SK-N-SH treated with all-trans-retinoic acid at 6 μM for 48 hours (cell line): Measurements from ENCODE around the gene PITPNC1.

ENCODE experiments used
- ARNTL ChIP-seq: fragments of 450-650 bp; formaldehyde crosslinking; IDR thresholded peaks from 2 replicates; pipeline ENCODE4 v1.5.0; 2020; ENCODE audit warnings: low read depth, mild to moderate bottlenecking, moderate library complexity, borderline replicate concordance
- BACH2 ChIP-seq: fragments of 250-450 bp; sonication (Bioruptor Pico); IDR thresholded peaks from 2 replicates; pipeline ENCODE4 v1.9.0; 2021; ENCODE audit warnings: mild to moderate bottlenecking, borderline replicate concordance
- PATZ1 ChIP-seq: fragments of 250-450 bp; sonication (Bioruptor Pico); IDR thresholded peaks from 2 replicates; pipeline ENCODE4 v1.8.0; 2020; ENCODE audit warnings: mild to moderate bottlenecking, moderate library complexity, borderline replicate concordance
- RARB ChIP-seq: fragments of 250-450 bp; sonication (Bioruptor Pico); IDR thresholded peaks from 2 replicates; pipeline ENCODE4 v1.8.0; 2021; ENCODE audit warnings: mild to moderate bottlenecking, moderate library complexity
- TCF4 ChIP-seq: fragments of 250-450 bp; sonication (Bioruptor Pico); IDR thresholded peaks from 2 replicates; pipeline ENCODE4 v1.8.0; 2021; ENCODE audit warnings: mild to moderate bottlenecking, moderate library complexity, borderline replicate concordance
- ZNF70 ChIP-seq: fragments of 450-650 bp; formaldehyde crosslinking; IDR thresholded peaks from 2 replicates; pipeline ENCODE4 v1.5.0; 2020; ENCODE audit warnings: mild to moderate bottlenecking, moderate library complexity
- ZNF8 ChIP-seq: fragments of 450-650 bp; formaldehyde crosslinking; IDR thresholded peaks from 2 replicates; pipeline ENCODE4 v1.5.0; 2020; ENCODE audit warnings: mild to moderate bottlenecking, moderate library complexity

DNA sequence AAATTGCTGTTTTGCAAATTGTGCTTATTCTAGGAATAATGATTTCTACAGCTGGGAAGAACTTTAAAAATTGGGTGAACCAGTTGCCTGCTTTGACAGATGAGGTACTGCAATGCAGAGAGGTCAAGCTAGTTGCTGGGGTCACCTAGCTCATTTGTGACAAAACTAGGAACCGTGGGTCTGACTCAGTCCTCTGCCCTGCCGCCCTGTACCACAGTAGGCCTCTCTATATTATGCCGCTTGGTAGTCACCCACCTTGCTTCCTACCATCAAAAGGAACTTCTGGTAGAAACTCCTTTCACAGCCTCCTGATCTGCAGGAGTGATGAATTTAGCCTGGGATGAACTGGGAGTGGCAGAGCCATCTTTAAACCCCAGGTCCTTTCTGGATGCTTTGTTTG is 105.7 kb downstream of the PITPNC1 start:
- TF ChIP-seq TCF4 (CRISPR knock-in tag) (no peak), PATZ1 (no peak), RARB (CRISPR knock-in tag) (no peak), ZNF70 (no peak), ZNF8 (no peak), BACH2 (CRISPR knock-in tag) (no peak), ARNTL (no peak)
